ENCODE measurements around the gene LRP1B.

The LRP1B gene

DNA sequence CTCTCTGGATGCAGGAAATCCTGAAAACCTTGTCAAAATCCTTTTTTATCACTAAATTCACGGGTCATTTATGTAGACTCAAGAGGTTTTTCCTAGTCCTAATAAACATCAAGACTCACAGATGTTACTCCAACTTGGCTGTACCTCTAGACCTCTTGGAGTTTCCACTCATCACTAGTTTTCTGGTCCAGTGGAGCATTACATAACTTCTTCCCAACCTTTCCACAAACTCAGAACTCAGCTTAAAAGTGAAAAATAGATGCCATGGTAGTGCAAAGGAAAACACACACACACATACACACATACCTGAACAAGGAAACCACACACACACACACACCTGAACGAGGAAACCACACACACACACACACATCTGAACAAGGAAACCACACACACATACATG, 807.2 kb downstream of the LRP1B start:
- TF ChIP-seq ZNF274 (IDR thresholded peaks at IDR 0.05; ENCODE audit: low read depth, low read length) (no peak), SUZ12 (IDR thresholded peaks at IDR 0.05; ENCODE audit: extremely low read depth, insufficient read depth, insufficient read length) (no peak), YY1 (IDR thresholded peaks at IDR 0.05; ENCODE audit: insufficient read depth, insufficient read length) (no peak)
- Histone ChIP-seq H3K36me3 (ENCODE audit: insufficient read depth, insufficient read length, low read length) (no peaks in the 10 kb centered on the region), H3K4me1 (ENCODE audit: insufficient read depth, insufficient read length) (no peaks in the 10 kb centered on the region), H3K4me3 (ENCODE audit: insufficient read length, low read depth) (no peak overlapping the region), H3K27me3 (ENCODE audit: insufficient read depth, insufficient read length) (no peaks in the 10 kb centered on the region), H3K9me3 (ENCODE audit: insufficient read depth, low read length) (no peaks in the 10 kb centered on the region), H3K9ac (ENCODE audit: insufficient read length, low read depth) (no peak overlapping the region)
- DNase-seq (ENCODE audit: low read depth, low spot score) = no peak

DNA sequence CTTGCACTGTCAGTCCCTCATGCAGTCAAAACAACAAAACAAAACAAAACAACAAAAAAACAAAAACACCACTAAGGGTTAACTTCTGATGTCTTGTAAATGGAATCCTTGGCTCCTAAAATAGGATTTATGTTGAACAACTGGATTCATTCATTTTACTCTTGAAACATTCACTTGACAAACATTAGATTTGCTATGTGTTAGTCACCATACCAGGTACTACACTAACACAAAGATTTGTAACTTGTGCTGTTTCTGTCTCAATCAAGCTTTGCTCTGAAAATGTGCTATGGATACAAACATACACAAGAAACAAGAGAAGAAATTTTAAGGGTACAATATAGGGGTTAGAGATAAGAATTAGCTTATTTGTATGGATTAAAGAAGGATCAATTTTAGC, 812.8 kb downstream of the LRP1B start:
- H3K4me3 ChIP-seq (ENCODE audit: insufficient read length, low read depth) = no peak overlapping the region
- H3K9me3 ChIP-seq (ENCODE audit: insufficient read depth, low read length) = no peaks in the 10 kb centered on the region
- TF ChIP-seq ZNF274 (IDR thresholded peaks at IDR 0.05; ENCODE audit: low read depth, low read length) = no peak
- TF ChIP-seq YY1 (IDR thresholded peaks at IDR 0.05; ENCODE audit: insufficient read depth, insufficient read length) = no peak
- TF ChIP-seq SUZ12 (IDR thresholded peaks at IDR 0.05; ENCODE audit: extremely low read depth, insufficient read depth, insufficient read length) = no peak
- DNase-seq (ENCODE audit: low read depth, low spot score) = no peak
- H3K36me3 ChIP-seq (ENCODE audit: insufficient read depth, insufficient read length, low read length) = no peaks in the 10 kb centered on the region
- no peak overlapping the region for H3K9ac ChIP-seq (ENCODE audit: insufficient read length, low read depth)
- H3K4me1 ChIP-seq (ENCODE audit: insufficient read depth, insufficient read length) = no peaks in the 10 kb centered on the region
- H3K27me3 ChIP-seq (ENCODE audit: insufficient read depth, insufficient read length) = no peaks in the 10 kb centered on the region

DNA sequence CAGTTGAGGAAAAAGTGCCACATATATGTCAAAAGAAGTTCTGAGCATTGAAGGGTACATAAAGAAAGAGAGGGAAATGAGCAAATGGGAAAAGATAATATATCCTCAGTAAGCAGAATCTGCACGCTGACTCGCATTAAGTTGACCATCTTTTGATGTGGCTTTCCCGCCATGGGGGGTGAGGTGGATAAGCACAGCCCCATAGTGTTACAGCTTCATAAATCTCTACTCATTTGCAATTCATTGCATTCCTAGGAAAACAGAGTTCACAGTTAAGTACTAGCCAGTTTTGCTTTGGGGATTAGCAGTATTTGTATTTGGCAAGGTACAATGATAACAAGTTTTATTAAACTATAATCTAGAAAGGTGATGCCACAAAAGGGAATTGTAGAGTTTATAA, 814.2 kb downstream of the LRP1B start:
- DNase-seq (ENCODE audit: low read depth, low spot score) = no peak
- Histone ChIP-seq H3K36me3 (ENCODE audit: insufficient read depth, insufficient read length, low read length) (no peaks in the 10 kb centered on the region), H3K4me1 (ENCODE audit: insufficient read depth, insufficient read length) (no peaks in the 10 kb centered on the region), H3K27me3 (ENCODE audit: insufficient read depth, insufficient read length) (no peaks in the 10 kb centered on the region), H3K4me3 (ENCODE audit: insufficient read length, low read depth) (no peak overlapping the region), H3K9ac (ENCODE audit: insufficient read length, low read depth) (no peak overlapping the region), H3K9me3 (ENCODE audit: insufficient read depth, low read length) (no peaks in the 10 kb centered on the region)
- TF ChIP-seq SUZ12 (IDR thresholded peaks at IDR 0.05; ENCODE audit: extremely low read depth, insufficient read depth, insufficient read length) = no peak
- TF ChIP-seq ZNF274 (IDR thresholded peaks at IDR 0.05; ENCODE audit: low read depth, low read length) = no peak
- TF ChIP-seq YY1 (IDR thresholded peaks at IDR 0.05; ENCODE audit: insufficient read depth, insufficient read length) = no peak

DNA sequence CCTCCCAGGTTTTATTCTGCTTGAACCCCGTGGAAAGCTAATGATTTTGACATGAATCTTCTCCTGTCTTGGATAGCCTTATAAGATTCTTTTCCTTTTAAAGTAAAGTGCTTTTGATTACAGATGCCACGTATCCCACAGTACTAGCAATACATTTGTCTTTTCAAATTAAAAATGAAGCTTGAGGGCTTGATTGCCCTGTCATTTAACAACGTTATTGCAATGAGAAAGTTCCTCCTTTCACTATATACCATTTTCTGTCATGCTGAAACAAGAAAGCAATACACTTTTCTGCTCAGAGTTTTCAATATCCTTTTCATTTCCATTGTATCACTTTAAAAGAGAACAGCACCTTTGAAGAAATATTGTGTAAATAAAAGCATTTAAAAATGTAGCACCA, 814.7 kb downstream of the LRP1B start:
- Histone ChIP-seq H3K9ac (ENCODE audit: insufficient read length, low read depth) (no peak overlapping the region), H3K36me3 (ENCODE audit: insufficient read depth, insufficient read length, low read length) (no peaks in the 10 kb centered on the region), H3K9me3 (ENCODE audit: insufficient read depth, low read length) (no peaks in the 10 kb centered on the region), H3K4me1 (ENCODE audit: insufficient read depth, insufficient read length) (no peaks in the 10 kb centered on the region), H3K4me3 (ENCODE audit: insufficient read length, low read depth) (no peak overlapping the region), H3K27me3 (ENCODE audit: insufficient read depth, insufficient read length) (no peaks in the 10 kb centered on the region)
- DNase-seq (ENCODE audit: low read depth, low spot score) = no peak
- no peak for TF ChIP-seq SUZ12 (IDR thresholded peaks at IDR 0.05; ENCODE audit: extremely low read depth, insufficient read depth, insufficient read length)
- TF ChIP-seq ZNF274 (IDR thresholded peaks at IDR 0.05; ENCODE audit: low read depth, low read length) = no peak
- no peak for TF ChIP-seq YY1 (IDR thresholded peaks at IDR 0.05; ENCODE audit: insufficient read depth, insufficient read length)

DNA sequence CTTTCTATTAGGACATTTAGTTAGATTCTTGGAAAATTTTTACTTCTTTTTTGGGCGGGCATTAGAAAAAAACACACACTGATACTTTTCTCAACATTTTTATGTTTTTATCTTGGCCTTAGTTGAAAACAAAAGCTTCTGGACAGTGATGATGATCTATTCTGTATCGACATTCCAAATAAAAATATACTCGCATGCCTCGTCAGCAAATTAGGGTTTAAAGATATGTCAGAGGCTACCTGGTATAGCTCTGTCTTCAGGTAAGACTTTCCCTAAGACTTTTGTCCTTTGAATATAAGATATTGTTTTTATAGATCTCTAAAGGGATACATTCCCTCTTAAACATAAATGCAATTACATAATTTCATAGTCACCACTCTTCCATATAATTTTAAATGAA, 816.8 kb downstream of the LRP1B start:
- no peak for TF ChIP-seq YY1 (IDR thresholded peaks at IDR 0.05; ENCODE audit: insufficient read depth, insufficient read length)
- TF ChIP-seq ZNF274 (IDR thresholded peaks at IDR 0.05; ENCODE audit: low read depth, low read length) = no peak
- TF ChIP-seq SUZ12 (IDR thresholded peaks at IDR 0.05; ENCODE audit: extremely low read depth, insufficient read depth, insufficient read length) = no peak
- no peaks in the 10 kb centered on the region for H3K27me3 ChIP-seq (ENCODE audit: insufficient read depth, insufficient read length)
- DNase-seq (ENCODE audit: low read depth, low spot score) = no peak
- no peak overlapping the region for H3K4me3 ChIP-seq (ENCODE audit: insufficient read length, low read depth)
- H3K9me3 ChIP-seq (ENCODE audit: insufficient read depth, low read length) = no peaks in the 10 kb centered on the region
- H3K4me1 ChIP-seq (ENCODE audit: insufficient read depth, insufficient read length) = no peaks in the 10 kb centered on the region
- no peaks in the 10 kb centered on the region for H3K36me3 ChIP-seq (ENCODE audit: insufficient read depth, insufficient read length, low read length)
- no peak overlapping the region for H3K9ac ChIP-seq (ENCODE audit: insufficient read length, low read depth)

DNA sequence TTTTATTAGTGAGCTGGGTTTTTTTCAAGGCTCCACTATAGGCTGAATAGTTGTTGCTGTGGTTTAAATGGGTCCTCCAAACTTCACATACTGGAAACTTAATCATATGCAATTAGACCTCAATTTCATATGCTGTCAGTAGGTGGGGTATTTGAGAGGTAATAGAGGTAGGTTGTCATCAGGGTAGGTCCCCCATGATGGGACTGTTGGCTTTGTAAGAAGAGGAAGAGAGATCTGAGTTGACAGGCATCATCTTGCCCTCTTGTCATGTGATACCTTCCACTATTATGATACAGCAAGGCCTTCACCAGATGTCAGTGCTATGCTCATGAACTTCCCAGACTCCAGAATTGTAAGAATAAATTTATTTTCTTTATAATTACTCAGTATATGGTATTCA, 819.4 kb downstream of the LRP1B start:
- no peaks in the 10 kb centered on the region for H3K4me1 ChIP-seq (ENCODE audit: insufficient read depth, insufficient read length)
- H3K9ac ChIP-seq (ENCODE audit: insufficient read length, low read depth) = no peak overlapping the region
- TF ChIP-seq YY1 (IDR thresholded peaks at IDR 0.05; ENCODE audit: insufficient read depth, insufficient read length) (no peak), SUZ12 (IDR thresholded peaks at IDR 0.05; ENCODE audit: extremely low read depth, insufficient read depth, insufficient read length) (no peak), ZNF274 (IDR thresholded peaks at IDR 0.05; ENCODE audit: low read depth, low read length) (no peak)

DNA sequence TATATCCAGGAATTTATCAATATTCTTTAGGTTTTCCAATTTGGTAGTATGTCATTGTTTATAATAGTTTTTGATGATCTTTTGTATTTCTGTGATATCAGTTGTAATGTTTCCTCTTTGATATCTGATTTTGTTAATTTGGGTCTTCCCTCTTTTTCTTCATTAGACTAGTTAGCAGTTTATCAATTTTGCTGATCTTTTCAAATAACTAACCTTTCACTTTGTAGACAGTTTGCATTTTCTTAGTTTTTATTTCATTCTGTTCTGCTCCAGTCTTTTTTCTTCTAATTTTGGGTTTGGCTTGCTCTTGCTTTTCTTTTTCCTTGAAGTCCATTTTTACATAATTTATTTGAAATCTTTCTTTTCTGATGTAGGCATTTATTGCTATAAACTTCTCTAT, 824.4 kb downstream of the LRP1B start:
- Histone ChIP-seq H3K27me3 (ENCODE audit: insufficient read depth, insufficient read length) (no peaks in the 10 kb centered on the region), H3K4me3 (ENCODE audit: insufficient read length, low read depth) (no peak overlapping the region), H3K9ac (ENCODE audit: insufficient read length, low read depth) (no peak overlapping the region), H3K4me1 (ENCODE audit: insufficient read depth, insufficient read length) (no peaks in the 10 kb centered on the region), H3K36me3 (ENCODE audit: insufficient read depth, insufficient read length, low read length) (no peaks in the 10 kb centered on the region), H3K9me3 (ENCODE audit: insufficient read depth, low read length) (no peaks in the 10 kb centered on the region)
- TF ChIP-seq YY1 (IDR thresholded peaks at IDR 0.05; ENCODE audit: insufficient read depth, insufficient read length) (no peak), ZNF274 (IDR thresholded peaks at IDR 0.05; ENCODE audit: low read depth, low read length) (no peak), SUZ12 (IDR thresholded peaks at IDR 0.05; ENCODE audit: extremely low read depth, insufficient read depth, insufficient read length) (no peak)
- DNase-seq (ENCODE audit: low read depth, low spot score) = no peak

More for the DNA sequence above, 819.4 kb downstream of the LRP1B start:
- H3K9me3 ChIP-seq (ENCODE audit: insufficient read depth, low read length) = no peaks in the 10 kb centered on the region
- H3K4me3 ChIP-seq (ENCODE audit: insufficient read length, low read depth) = no peak overlapping the region
- H3K27me3 ChIP-seq (ENCODE audit: insufficient read depth, insufficient read length) = no peaks in the 10 kb centered on the region
- DNase-seq (ENCODE audit: low read depth, low spot score) = no peak
- no peaks in the 10 kb centered on the region for H3K36me3 ChIP-seq (ENCODE audit: insufficient read depth, insufficient read length, low read length)

DNA sequence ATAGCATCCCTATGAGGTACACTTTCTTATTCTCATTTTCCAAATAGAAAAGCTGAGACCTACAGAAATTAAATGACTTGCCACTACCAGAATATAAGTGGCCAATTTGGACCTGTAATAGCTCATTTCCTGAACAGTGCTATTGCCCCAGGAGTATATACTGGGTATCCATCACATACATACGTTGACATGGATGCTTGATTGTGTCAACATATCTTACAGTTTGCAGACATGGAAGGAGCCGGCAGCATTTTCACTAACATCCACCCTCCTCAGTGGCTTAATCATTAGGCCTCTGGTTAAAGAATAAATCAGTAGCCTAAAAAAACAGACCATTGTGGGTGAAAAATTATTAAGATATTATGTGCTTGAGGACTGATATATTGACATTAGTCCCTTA, 829.3 kb downstream of the LRP1B start:
- no peaks in the 10 kb centered on the region for H3K36me3 ChIP-seq (ENCODE audit: insufficient read depth, insufficient read length, low read length)
- no peaks in the 10 kb centered on the region for H3K4me1 ChIP-seq (ENCODE audit: insufficient read depth, insufficient read length)
- no peak for TF ChIP-seq SUZ12 (IDR thresholded peaks at IDR 0.05; ENCODE audit: extremely low read depth, insufficient read depth, insufficient read length)
- TF ChIP-seq ZNF274 (IDR thresholded peaks at IDR 0.05; ENCODE audit: low read depth, low read length) = no peak
- no peak for TF ChIP-seq YY1 (IDR thresholded peaks at IDR 0.05; ENCODE audit: insufficient read depth, insufficient read length)
- H3K9me3 ChIP-seq (ENCODE audit: insufficient read depth, low read length) = no peaks in the 10 kb centered on the region
- no peak overlapping the region for H3K9ac ChIP-seq (ENCODE audit: insufficient read length, low read depth)
- no peak overlapping the region for H3K4me3 ChIP-seq (ENCODE audit: insufficient read length, low read depth)
- H3K27me3 ChIP-seq (ENCODE audit: insufficient read depth, insufficient read length) = no peaks in the 10 kb centered on the region
- DNase-seq (ENCODE audit: low read depth, low spot score) = no peak

Measured in NT2/D1 (cell line).